Measurements from ENCODE around the gene CD300LD. TPM values are rescaled to one million over a fixed set of nuclear protein-coding genes. Genes with fewer than 3 reads are reported as not detected.

Gene CD300LD
- polyA plus RNA-seq, 1 of the 3 experiments (the other 2 are of a cell fraction), result not detected

DNA sequence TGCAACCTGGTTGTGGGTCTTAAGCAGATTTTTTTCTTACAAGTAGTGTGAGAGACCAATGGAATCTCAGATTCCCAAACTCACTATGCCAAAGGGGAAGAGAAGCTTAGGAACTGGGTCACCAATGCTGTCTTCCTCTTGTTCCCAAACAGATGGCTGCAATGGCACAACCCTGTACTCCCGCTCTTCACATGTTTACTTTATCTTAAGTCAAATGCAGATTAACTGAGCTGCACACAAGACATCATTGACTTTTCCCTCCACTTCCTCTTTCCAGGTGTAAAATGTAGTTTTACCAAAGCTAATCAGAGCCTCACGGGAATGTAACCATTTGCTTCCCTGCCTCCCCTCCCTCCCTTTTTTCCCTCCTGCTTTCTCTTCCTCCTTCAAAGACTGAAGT lies 45.8 kb upstream of the CD300LD start:
- no peaks in the 10 kb centered on the region for H3K4me1 ChIP-seq (ENCODE audit: control insufficient read depth in 1 of 2, insufficient read depth in 2 of 2, low read depth in 1 of 2, low read length in 1 of 2)
- no peak overlapping the region for H3K4me2 ChIP-seq
- TF ChIP-seq FOXM1 (IDR thresholded peaks at IDR 0.05; ENCODE audit: low read depth) (no peak), MXI1 (IDR thresholded peaks at IDR 0.05; ENCODE audit: low read depth, low read length) (no peak), NRF1 (IDR thresholded peaks at IDR 0.05; ENCODE audit: low read depth, low read length) (no peak), FOSL2 (IDR thresholded peaks at IDR 0.05; ENCODE audit: borderline replicate concordance, low read depth) (no peak), TCF12 (IDR thresholded peaks at IDR 0.05) (no peak), YY1 (IDR thresholded peaks at IDR 0.05; ENCODE audit: low read depth) (no peak), CHD2 (IDR thresholded peaks at IDR 0.05; ENCODE audit: low read length, partially characterized antibody) (no peak), FOXJ3 (CRISPR knock-in tag; IDR thresholded peaks at IDR 0.05) (no peak), MEF2A (IDR thresholded peaks at IDR 0.05; ENCODE audit: borderline replicate concordance, low read depth) (no peak), RCOR1 (IDR thresholded peaks at IDR 0.05; ENCODE audit: low read length) (no peak)
- TF ChIP-seq, protein P1, sequence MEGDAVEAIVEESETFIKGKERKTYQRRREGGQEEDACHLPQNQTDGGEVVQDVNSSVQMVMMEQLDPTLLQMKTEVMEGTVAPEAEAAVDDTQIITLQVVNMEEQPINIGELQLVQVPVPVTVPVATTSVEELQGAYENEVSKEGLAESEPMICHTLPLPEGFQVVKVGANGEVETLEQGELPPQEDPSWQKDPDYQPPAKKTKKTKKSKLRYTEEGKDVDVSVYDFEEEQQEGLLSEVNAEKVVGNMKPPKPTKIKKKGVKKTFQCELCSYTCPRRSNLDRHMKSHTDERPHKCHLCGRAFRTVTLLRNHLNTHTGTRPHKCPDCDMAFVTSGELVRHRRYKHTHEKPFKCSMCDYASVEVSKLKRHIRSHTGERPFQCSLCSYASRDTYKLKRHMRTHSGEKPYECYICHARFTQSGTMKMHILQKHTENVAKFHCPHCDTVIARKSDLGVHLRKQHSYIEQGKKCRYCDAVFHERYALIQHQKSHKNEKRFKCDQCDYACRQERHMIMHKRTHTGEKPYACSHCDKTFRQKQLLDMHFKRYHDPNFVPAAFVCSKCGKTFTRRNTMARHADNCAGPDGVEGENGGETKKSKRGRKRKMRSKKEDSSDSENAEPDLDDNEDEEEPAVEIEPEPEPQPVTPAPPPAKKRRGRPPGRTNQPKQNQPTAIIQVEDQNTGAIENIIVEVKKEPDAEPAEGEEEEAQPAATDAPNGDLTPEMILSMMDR (IDR thresholded peaks at IDR 0.05), result no peak
- TF ChIP-seq, protein P2, sequence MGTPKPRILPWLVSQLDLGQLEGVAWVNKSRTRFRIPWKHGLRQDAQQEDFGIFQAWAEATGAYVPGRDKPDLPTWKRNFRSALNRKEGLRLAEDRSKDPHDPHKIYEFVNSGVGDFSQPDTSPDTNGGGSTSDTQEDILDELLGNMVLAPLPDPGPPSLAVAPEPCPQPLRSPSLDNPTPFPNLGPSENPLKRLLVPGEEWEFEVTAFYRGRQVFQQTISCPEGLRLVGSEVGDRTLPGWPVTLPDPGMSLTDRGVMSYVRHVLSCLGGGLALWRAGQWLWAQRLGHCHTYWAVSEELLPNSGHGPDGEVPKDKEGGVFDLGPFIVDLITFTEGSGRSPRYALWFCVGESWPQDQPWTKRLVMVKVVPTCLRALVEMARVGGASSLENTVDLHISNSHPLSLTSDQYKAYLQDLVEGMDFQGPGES (IDR thresholded peaks at IDR 0.05; ENCODE audit: low read depth, low read length), result no peak
- TF ChIP-seq, protein P3, sequence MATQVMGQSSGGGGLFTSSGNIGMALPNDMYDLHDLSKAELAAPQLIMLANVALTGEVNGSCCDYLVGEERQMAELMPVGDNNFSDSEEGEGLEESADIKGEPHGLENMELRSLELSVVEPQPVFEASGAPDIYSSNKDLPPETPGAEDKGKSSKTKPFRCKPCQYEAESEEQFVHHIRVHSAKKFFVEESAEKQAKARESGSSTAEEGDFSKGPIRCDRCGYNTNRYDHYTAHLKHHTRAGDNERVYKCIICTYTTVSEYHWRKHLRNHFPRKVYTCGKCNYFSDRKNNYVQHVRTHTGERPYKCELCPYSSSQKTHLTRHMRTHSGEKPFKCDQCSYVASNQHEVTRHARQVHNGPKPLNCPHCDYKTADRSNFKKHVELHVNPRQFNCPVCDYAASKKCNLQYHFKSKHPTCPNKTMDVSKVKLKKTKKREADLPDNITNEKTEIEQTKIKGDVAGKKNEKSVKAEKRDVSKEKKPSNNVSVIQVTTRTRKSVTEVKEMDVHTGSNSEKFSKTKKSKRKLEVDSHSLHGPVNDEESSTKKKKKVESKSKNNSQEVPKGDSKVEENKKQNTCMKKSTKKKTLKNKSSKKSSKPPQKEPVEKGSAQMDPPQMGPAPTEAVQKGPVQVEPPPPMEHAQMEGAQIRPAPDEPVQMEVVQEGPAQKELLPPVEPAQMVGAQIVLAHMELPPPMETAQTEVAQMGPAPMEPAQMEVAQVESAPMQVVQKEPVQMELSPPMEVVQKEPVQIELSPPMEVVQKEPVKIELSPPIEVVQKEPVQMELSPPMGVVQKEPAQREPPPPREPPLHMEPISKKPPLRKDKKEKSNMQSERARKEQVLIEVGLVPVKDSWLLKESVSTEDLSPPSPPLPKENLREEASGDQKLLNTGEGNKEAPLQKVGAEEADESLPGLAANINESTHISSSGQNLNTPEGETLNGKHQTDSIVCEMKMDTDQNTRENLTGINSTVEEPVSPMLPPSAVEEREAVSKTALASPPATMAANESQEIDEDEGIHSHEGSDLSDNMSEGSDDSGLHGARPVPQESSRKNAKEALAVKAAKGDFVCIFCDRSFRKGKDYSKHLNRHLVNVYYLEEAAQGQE (IDR thresholded peaks at IDR 0.05; ENCODE audit: low read depth, low read length), result no peak
- TF ChIP-seq, protein P4, sequence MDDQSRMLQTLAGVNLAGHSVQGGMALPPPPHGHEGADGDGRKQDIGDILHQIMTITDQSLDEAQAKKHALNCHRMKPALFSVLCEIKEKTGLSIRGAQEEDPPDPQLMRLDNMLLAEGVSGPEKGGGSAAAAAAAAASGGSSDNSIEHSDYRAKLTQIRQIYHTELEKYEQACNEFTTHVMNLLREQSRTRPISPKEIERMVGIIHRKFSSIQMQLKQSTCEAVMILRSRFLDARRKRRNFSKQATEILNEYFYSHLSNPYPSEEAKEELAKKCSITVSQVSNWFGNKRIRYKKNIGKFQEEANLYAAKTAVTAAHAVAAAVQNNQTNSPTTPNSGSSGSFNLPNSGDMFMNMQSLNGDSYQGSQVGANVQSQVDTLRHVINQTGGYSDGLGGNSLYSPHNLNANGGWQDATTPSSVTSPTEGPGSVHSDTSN (IDR thresholded peaks at IDR 0.05), result no peak
- H3K4me3 ChIP-seq (ENCODE audit: low read depth in 2 of 2, low read length in 1 of 2), result no peak overlapping the region
- H3K9me3 ChIP-seq, result no peaks in the 10 kb centered on the region
- no peak overlapping the region for H2AFZ ChIP-seq (ENCODE audit: low read depth)
- DNase-seq, result no peak
- CTCF ChIA-PET, result interaction anchor here (1.0 to 1.6 kb wide), 3 partner anchors 19 to 71 kb away, joined by 4 to 7 read pairs (median 4); partner anchors contain the start of gene CD300H
- no peaks in the 10 kb centered on the region for H3K79me2 ChIP-seq (ENCODE audit: insufficient read depth)
- no peaks in the 10 kb centered on the region for H3F3A ChIP-seq (replicated peaks; ENCODE audit: insufficient read depth)
- H3K27ac ChIP-seq (ENCODE audit: low read depth in 2 of 2, low read length in 1 of 2), result no peak overlapping the region
- H3K9me2 ChIP-seq, result no peaks in the 10 kb centered on the region
- H4K20me1 ChIP-seq (ENCODE audit: insufficient read depth), result no peaks in the 10 kb centered on the region
- no peaks in the 10 kb centered on the region for H3K36me3 ChIP-seq (replicated peaks in 1 of 2; ENCODE audit: control insufficient read depth in 1 of 2, insufficient read depth in 2 of 2, low read length in 1 of 2)
- no peaks in the 10 kb centered on the region for H3K27me3 ChIP-seq (ENCODE audit: insufficient read depth)
- POLR2A ChIA-PET, result no interaction called here
- no peak overlapping the region for H3K9ac ChIP-seq
- 50% methylated on average over 2 of the region's 2 CpGs for WGBS (ENCODE audit: low lambda C conversion rate)
